Naive thymus-derived CD4-positive, alpha-beta T cell (primary cell): ENCODE measurements around the gene OR5H2. TPM values are rescaled to one million over a fixed set of nuclear protein-coding genes. Genes with fewer than 3 reads are reported as not detected.

Experiments used
- ATAC-seq: fragments of 150-1000 bp; cut with Tn5 transposase; 2 replicates; pipeline ENCODE4 v1.10.0; 2021; ENCODE audit warnings: mild to moderate bottlenecking, moderate library complexity
- CTCF ChIA-PET: fragments of 350-600 bp; sonication (Branson Sonifier 250); formaldehyde crosslinking; loops from one replicate; lab custom pipeline; 2021; ENCODE audit warnings: antibody characterized with exemption; lab: Charles Lee
- POLR2A ChIA-PET: fragments of 350-600 bp; sonication (Branson Sonifier 250); formaldehyde crosslinking; loops from one replicate; lab custom pipeline; 2021; ENCODE audit warnings: antibody characterized with exemption, inconsistent platforms; lab: Charles Lee
- DNase-seq, 9 donors: peaks; one replicate each; pipeline versions ENCODE4 v3.0.0 to v3.0.0-alpha.2; 2020 to 2022; ENCODE audit warnings: mixed read lengths in 1 of 9
- H3K27ac ChIP-seq: one replicate; pipeline ENCODE4 v1.7.0; 2013; ENCODE audit warnings: mild to moderate bottlenecking, low read depth, low read length, moderate library complexity
- H3K27me3 ChIP-seq, 2 donors: one replicate each; pipeline ENCODE4 v1.7.0; 2013; ENCODE audit warnings: low read length in 2 of 2, mild to moderate bottlenecking in 2 of 2, moderate library complexity in 2 of 2; ENCODE audit not compliant: control insufficient read depth in 2 of 2, insufficient read depth in 2 of 2
- H3K36me3 ChIP-seq, 3 experiments: 1 replicate in 2 of 3; 2 replicates in 1 of 3; pipeline ENCODE4 v1.7.0; 2013; ENCODE audit warnings: low read length in 3 of 3, mild to moderate bottlenecking in 3 of 3, moderate library complexity in 1 of 3; ENCODE audit not compliant: insufficient read depth in 3 of 3, control insufficient read depth in 2 of 3
- H3K4me1 ChIP-seq, 2 donors: one replicate each; pipeline ENCODE4 v1.7.0; 2013; ENCODE audit warnings: low read length in 2 of 2, mild to moderate bottlenecking in 2 of 2, moderate library complexity in 1 of 2; ENCODE audit not compliant: control insufficient read depth in 2 of 2, insufficient read depth in 2 of 2
- H3K4me3 ChIP-seq: 2 replicates; pipeline ENCODE4 v1.7.0; 2013; ENCODE audit warnings: mild to moderate bottlenecking, low read length
- H3K9me3 ChIP-seq, 3 experiments: 1 replicate in 2 of 3; 2 replicates in 1 of 3; pipeline ENCODE4 v1.7.0; 2013; ENCODE audit warnings: low read length in 3 of 3; ENCODE audit not compliant: control insufficient read depth in 2 of 3
- H3K27ac Mint-ChIP-seq, 9 donors: one replicate each; pipeline ENCODE4 v1.8.0; 2020 to 2022; ENCODE audit warnings: mixed read lengths in 9 of 9, mild to moderate bottlenecking in 8 of 9, moderate library complexity in 5 of 9, inconsistent platforms in 2 of 9
- H3K27me3 Mint-ChIP-seq, 5 donors: one replicate each; pipeline ENCODE4 v1.8.0; 2021 to 2022; ENCODE audit warnings: mixed read lengths in 5 of 5, mild to moderate bottlenecking in 1 of 5
- H3K36me3 Mint-ChIP-seq, 5 donors: one replicate each; pipeline ENCODE4 v1.8.0; 2020 to 2022; ENCODE audit warnings: mixed read lengths in 5 of 5, mild to moderate bottlenecking in 3 of 5, inconsistent platforms in 1 of 5
- H3K4me1 Mint-ChIP-seq, 7 donors: one replicate each; pipeline ENCODE4 v1.8.0; 2020 to 2022; ENCODE audit warnings: mixed read lengths in 7 of 7, mild to moderate bottlenecking in 3 of 7, inconsistent platforms in 1 of 7
- H3K4me3 Mint-ChIP-seq, 10 donors: one replicate each; pipeline ENCODE4 v1.8.0; 2020 to 2022; ENCODE audit warnings: mild to moderate bottlenecking in 10 of 10, mixed read lengths in 10 of 10, moderate library complexity in 6 of 10, inconsistent platforms in 2 of 10
- H3K9me3 Mint-ChIP-seq, 11 donors: one replicate each; pipeline ENCODE4 v1.8.0; 2020 to 2022; ENCODE audit warnings: mixed read lengths in 11 of 11, mild to moderate bottlenecking in 4 of 11, inconsistent platforms in 1 of 11, moderate library complexity in 1 of 11
- intact Hi-C, 2 donors: fragments of 100-400 bp; cut with micrococcal nuclease; formaldehyde crosslinking; loops; one replicate each; pipeline ENCODE4 v1.15.1; 2023
- polyA plus RNA-seq, 2 donors: library from polyadenylated mRNA; unstranded; fragments of 300-500 nt; fragmentation: Illumina TruSeq; gene quantifications; one replicate each; pipeline ENCODE4 v1.2.3, GENCODE V29; 2021
- total RNA-seq, 6 experiments: library from RNA in 5 of 6; stranded (reverse) in 5 of 6; gene quantifications; 1 replicate in 5 of 6; 2 replicates in 1 of 6; pipeline ENCODE4 v1.2.3 and lab custom pipeline; 2021 to 2026

OR5H2 gene
- total and polyA plus RNA-seq, 7 experiments from 2014 or later: not detected

DNA sequence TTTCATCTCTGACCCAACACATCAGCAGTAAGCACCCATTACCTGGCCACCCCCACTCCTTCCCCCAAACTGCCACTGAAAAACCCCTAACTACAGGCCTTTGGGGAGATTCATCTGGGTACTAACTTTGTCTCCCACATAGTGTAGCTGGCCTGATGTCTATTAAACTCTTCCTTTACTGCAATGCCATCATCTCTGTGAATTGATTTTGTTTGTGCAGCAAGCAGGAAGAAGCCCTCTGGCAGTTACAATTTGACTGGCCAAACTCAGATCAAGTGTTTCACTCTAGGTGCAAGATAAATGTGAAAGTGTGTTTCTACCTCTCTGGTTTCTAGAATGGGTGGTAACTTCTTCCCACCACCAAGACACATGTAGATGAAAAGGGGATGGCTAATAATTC lies 44.6 kb downstream of the OR5H2 start:
- ChIA-PET CTCF (interaction anchor here (0.6 kb wide), 1 partner anchor 1579 kb away, joined by 3 read pairs; no protein-coding TSS in a partner anchor), POLR2A (no interaction called here)
- H3K4me1 Mint-ChIP-seq: peaks cover 0 to 21% (median 0%) of the 10 kb centered on the region in 7 donors
- DNase-seq (no peak), ATAC-seq (no peak)
- H3K27me3 Mint-ChIP-seq: peaks cover 15 to 54% (median 25%) of the 10 kb centered on the region in 5 donors
- no peaks in the 10 kb centered on the region for H3K36me3 Mint-ChIP-seq
- Histone ChIP-seq H3K9me3 (no peaks in the 10 kb centered on the region), H3K36me3 (no peaks in the 10 kb centered on the region), H3K4me3 (no peak overlapping the region), H3K27ac (no peak overlapping the region), H3K4me1 (no peaks in the 10 kb centered on the region), H3K27me3 (no peaks in the 10 kb centered on the region)
- no peaks in the 10 kb centered on the region for H3K9me3 Mint-ChIP-seq
- intact Hi-C loops: loop anchor here in 1 of 2 donors (5.0 kb wide), 2 partner anchors 245 to 485 kb away; no protein-coding TSS in a partner anchor
- no peak overlapping the region for H3K4me3 Mint-ChIP-seq
- H3K27ac Mint-ChIP-seq: peak overlapping the region in 1 of 9 donors; percentile 21

GRCh38 chr3:98328933-98329332 lies 46.6 kb downstream of the OR5H2 start:
- Histone ChIP-seq H3K9me3 (no peaks in the 10 kb centered on the region), H3K36me3 (no peaks in the 10 kb centered on the region), H3K27ac (no peak overlapping the region), H3K4me1 (no peaks in the 10 kb centered on the region), H3K4me3 (no peak overlapping the region), H3K27me3 (no peaks in the 10 kb centered on the region)
- Mint-ChIP-seq H3K4me3 (no peak overlapping the region), H3K4me1 (peaks cover 0 to 25% (median 0%) of the 10 kb centered on the region in 7 donors), H3K9me3 (no peaks in the 10 kb centered on the region), H3K27ac (no peak overlapping the region), H3K27me3 (peaks cover 16 to 60% (median 32%) of the 10 kb centered on the region in 5 donors), H3K36me3 (no peaks in the 10 kb centered on the region)
- DNase-seq (no peak), ATAC-seq (no peak)
- ChIA-PET CTCF (interaction anchor here (3.6 kb wide), 1 partner anchor 290 kb away, joined by 19 read pairs; no protein-coding TSS in a partner anchor), POLR2A (interaction anchor here (1.0 kb wide), 1 partner anchor 289 kb away, joined by 3 read pairs; no protein-coding TSS in a partner anchor)
- intact Hi-C loops: loop anchor here (1.0 to 5.0 kb wide), 5 partner anchors 141 to 536 kb away; no protein-coding TSS in a partner anchor

DNA sequence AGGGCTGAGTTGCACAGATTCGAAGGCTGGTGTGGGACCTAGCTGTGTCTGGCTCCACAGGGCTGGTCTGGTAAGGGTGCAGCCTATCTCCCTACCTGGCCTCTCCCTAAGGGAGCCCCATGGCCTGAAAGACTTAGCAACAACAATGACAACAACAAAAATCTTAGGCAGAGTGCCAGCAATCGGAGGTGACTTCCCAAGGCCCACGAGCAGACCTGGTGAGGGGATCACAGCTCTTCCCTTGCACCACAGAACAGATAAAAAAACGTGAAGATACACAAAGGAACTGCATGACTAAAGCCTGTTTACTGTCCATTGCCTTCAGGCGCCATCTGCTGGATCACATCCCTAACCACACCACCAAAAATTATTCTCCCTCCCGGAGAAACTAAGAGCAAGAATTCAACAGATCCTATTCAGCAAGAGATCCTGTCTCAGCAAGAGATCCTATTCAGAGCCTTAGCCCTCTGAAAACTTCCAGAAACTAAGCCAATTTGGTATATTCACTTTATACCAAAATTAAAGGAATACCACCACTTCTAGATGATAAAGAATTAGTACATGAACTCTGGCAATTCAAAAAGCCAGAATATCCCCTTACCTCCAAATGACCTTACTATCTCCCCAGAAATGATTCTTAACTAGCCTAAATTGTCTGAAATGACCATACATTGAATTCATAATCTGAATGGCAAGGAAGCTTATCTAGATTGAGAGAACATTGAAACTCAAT lies 47.3 kb downstream of the OR5H2 start:
- Mint-ChIP-seq H3K9me3 (no peaks in the 10 kb centered on the region), H3K36me3 (no peaks in the 10 kb centered on the region), H3K27ac (peak overlapping the region in 1 of 9 donors; percentile 8), H3K4me3 (no peak overlapping the region), H3K4me1 (peaks cover 0 to 25% (median 0%) of the 10 kb centered on the region in 7 donors), H3K27me3 (peaks cover 16 to 66% (median 32%) of the 10 kb centered on the region in 5 donors)
- H3K9me3 ChIP-seq: no peaks in the 10 kb centered on the region
- POLR2A ChIA-PET: interaction anchor here (1.0 kb wide), 1 partner anchor 290 kb away, joined by 3 read pairs; no protein-coding TSS in a partner anchor
- H3K4me3 ChIP-seq: no peak overlapping the region
- no peaks in the 10 kb centered on the region for H3K27me3 ChIP-seq
- no peak overlapping the region for H3K27ac ChIP-seq
- intact Hi-C loops: loop anchor here (1.0 to 5.0 kb wide), 6 partner anchors 141 to 536 kb away; partner anchors contain the start of gene CPOX (in 1 of the 2)
- no peaks in the 10 kb centered on the region for H3K36me3 ChIP-seq
- CTCF ChIA-PET: interaction anchor here (1.0 to 3.6 kb wide), 7 partner anchors 9 to 297 kb away, joined by 3 to 19 read pairs (median 4); no protein-coding TSS in a partner anchor
- DNase-seq (peak in 8 of 9 donors; percentile 9 to 48 (median 34)), ATAC-seq (peak; percentile 83)
- no peaks in the 10 kb centered on the region for H3K4me1 ChIP-seq

DNA sequence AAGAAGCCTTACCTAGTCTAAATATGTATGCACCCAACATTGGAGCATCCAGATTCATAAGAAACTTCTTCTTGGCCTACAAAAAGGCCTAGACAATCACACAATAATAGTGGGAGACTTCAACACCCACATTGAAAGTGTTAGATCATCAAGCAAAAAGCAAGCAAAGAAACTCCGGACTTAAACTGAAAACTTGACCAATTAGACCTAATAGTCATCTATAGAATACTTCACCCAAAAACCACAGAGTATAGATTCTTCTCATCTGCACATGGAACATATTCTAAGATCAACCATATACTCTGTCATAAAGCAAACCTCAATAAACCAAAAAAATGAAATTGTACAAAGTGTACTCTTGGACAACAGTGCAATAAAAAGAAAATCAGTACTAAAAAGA lies 49.0 kb downstream of the OR5H2 start:
- intact Hi-C loops: loop anchor here in 1 of 2 donors (5.0 kb wide), 1 partner anchor 261 kb away; the partner anchor contains the start of gene CPOX
- ChIA-PET POLR2A (no interaction called here), CTCF (no interaction called here)
- Histone ChIP-seq H3K9me3 (no peaks in the 10 kb centered on the region), H3K36me3 (no peaks in the 10 kb centered on the region), H3K27ac (no peak overlapping the region), H3K27me3 (no peaks in the 10 kb centered on the region), H3K4me1 (no peaks in the 10 kb centered on the region), H3K4me3 (no peak overlapping the region)
- Mint-ChIP-seq H3K27ac (no peak overlapping the region), H3K36me3 (no peaks in the 10 kb centered on the region), H3K27me3 (peaks cover 6 to 65% (median 32%) of the 10 kb centered on the region in 5 donors), H3K4me1 (peaks cover 0 to 25% (median 0%) of the 10 kb centered on the region in 7 donors), H3K4me3 (no peak overlapping the region), H3K9me3 (no peaks in the 10 kb centered on the region)
- ATAC-seq (no peak), DNase-seq (no peak)

Other genes starting within 250 kb of the OR5H2 start
- gene GABRR3, start 247.2 kb upstream of the OR5H2 start, total RNA-seq: not detected
- not detected for gene GABRR3, start 247.2 kb upstream of the OR5H2 start, polyA plus RNA-seq
- not detected for gene OR5AC2, start 195.3 kb upstream of the OR5H2 start, total RNA-seq
- not detected for gene OR5AC2, start 195.3 kb upstream of the OR5H2 start, polyA plus RNA-seq
- gene OR5H1, start 151.8 kb upstream of the OR5H2 start, total RNA-seq: not detected
- not detected for gene OR5H1, start 151.8 kb upstream of the OR5H2 start, polyA plus RNA-seq
- not detected for gene OR5H14, start 135.0 kb upstream of the OR5H2 start, total RNA-seq
- gene OR5H14, start 135.0 kb upstream of the OR5H2 start, polyA plus RNA-seq: not detected
- not detected for gene OR5H15, start 115.8 kb upstream of the OR5H2 start, total RNA-seq
- gene OR5H15, start 115.8 kb upstream of the OR5H2 start, polyA plus RNA-seq: not detected
- gene OR5H6, start 18.3 kb upstream of the OR5H2 start, total RNA-seq: not detected
- not detected for gene OR5H6, start 18.3 kb upstream of the OR5H2 start, polyA plus RNA-seq
- not detected for gene OR5K4, start 71.3 kb downstream of the OR5H2 start, total RNA-seq
- not detected for gene OR5K4, start 71.3 kb downstream of the OR5H2 start, polyA plus RNA-seq
- not detected for gene OR5K3, start 108.2 kb downstream of the OR5H2 start, total RNA-seq
- gene OR5K3, start 108.2 kb downstream of the OR5H2 start, polyA plus RNA-seq: not detected
- gene OR5K1, start 180.7 kb downstream of the OR5H2 start, total RNA-seq: not detected
- not detected for gene OR5K1, start 180.7 kb downstream of the OR5H2 start, polyA plus RNA-seq
- not detected for gene OR5K2, start 215.2 kb downstream of the OR5H2 start, total RNA-seq
- not detected for gene OR5K2, start 215.2 kb downstream of the OR5H2 start, polyA plus RNA-seq
- gene CLDND1, start 240.4 kb downstream of the OR5H2 start, total RNA-seq: 100 to 1,000 TPM; 100 to 478 (median 132) TPM
- 10 to 100 TPM; 40.6 to 47.4 TPM for gene CLDND1, start 240.4 kb downstream of the OR5H2 start, polyA plus RNA-seq
- 10 to 100 TPM in 2 of 5 experiments, 1 to 10 TPM in 3; 3.3 to 24.2 (median 5.1) TPM for gene GPR15, start 249.5 kb downstream of the OR5H2 start, total RNA-seq
- under 1 TPM; 0.52 to 0.79 TPM for gene GPR15, start 249.5 kb downstream of the OR5H2 start, polyA plus RNA-seq